GM12891 (cell line): ENCODE measurements around the gene PLEKHG2.

Experiments used
- POLR2A ChIP-seq: IDR thresholded peaks from 2 replicates; pipeline ENCODE4 v1.6.1; 2011; ENCODE audit warnings: low read depth, low read length, control low read depth
- POLR2AphosphoS5 ChIP-seq: IDR thresholded peaks from 2 replicates; pipeline ENCODE4 v1.6.1; 2011; ENCODE audit warnings: low read depth, low read length, control low read depth
- POU2F2 ChIP-seq: IDR thresholded peaks from 2 replicates; pipeline ENCODE4 v1.6.1; 2011; ENCODE audit warnings: low read depth, mild to moderate bottlenecking, control low read depth, low read length, moderate library complexity
- SPI1 ChIP-seq: IDR thresholded peaks from 2 replicates; pipeline ENCODE4 v1.6.1; 2011; ENCODE audit warnings: low read depth, low read length, control low read depth
- TAF1 ChIP-seq: IDR thresholded peaks from 2 replicates; pipeline ENCODE4 v1.6.1; 2011; ENCODE audit warnings: low read depth, low read length, control low read depth

DNA sequence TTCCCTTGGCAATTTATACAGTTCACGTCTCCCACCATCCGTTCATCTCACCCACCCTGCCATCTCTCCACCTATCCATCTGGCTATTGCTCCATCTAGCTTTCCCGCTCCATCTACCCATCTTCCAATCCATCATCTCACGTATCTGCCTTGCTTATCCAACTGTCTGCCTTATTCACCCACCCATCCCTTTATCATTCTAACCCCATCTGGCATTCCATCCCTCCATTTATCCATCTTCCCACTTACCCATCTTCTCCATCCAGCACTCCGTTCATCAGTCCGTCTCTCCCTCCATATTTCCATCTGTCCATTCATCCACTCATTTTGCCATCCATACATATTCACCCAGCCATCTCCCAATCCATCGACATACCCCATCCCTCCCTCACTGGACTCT, 13.3 kb downstream of the PLEKHG2 start:
- TF ChIP-seq POLR2A (no peak), POLR2AphosphoS5 (no peak), TAF1 (no peak), SPI1 (no peak), POU2F2 (no peak)
